ENCODE measurements around the gene PRSS21.

Gene PRSS21

GRCh38 chr16:2787961-2788360 is 29.1 kb upstream of the PRSS21 start:
- TF ChIP-seq SP1 (IDR thresholded peaks at IDR 0.05) (no peak), HDGF (IDR thresholded peaks at IDR 0.05; ENCODE audit: borderline replicate concordance) (no peak), SUZ12 (IDR thresholded peaks at IDR 0.05) (no peak), FOXK2 (IDR thresholded peaks at IDR 0.05) (no peak), FOXA1 (IDR thresholded peaks at IDR 0.05) (no peak), BHLHE40 (IDR thresholded peaks at IDR 0.05; ENCODE audit: borderline replicate concordance) (no peak), FOXM1 (IDR thresholded peaks at IDR 0.05; ENCODE audit: borderline replicate concordance) (no peak), ARNT (IDR thresholded peaks at IDR 0.05) (no peak), LEF1 (IDR thresholded peaks at IDR 0.05; ENCODE audit: borderline replicate concordance) (no peak), ZNF384 (IDR thresholded peaks at IDR 0.05) (no peak), L3MBTL2 (conservative IDR thresholded peaks at IDR 0.05) (no peak), TARDBP (IDR thresholded peaks at IDR 0.05) (no peak), NFRKB (IDR thresholded peaks at IDR 0.05) (no peak), CTBP1 (IDR thresholded peaks at IDR 0.05; ENCODE audit: borderline replicate concordance) (no peak), ELF4 (IDR thresholded peaks at IDR 0.05) (no peak)
- TF ChIP-seq, protein P1, sequence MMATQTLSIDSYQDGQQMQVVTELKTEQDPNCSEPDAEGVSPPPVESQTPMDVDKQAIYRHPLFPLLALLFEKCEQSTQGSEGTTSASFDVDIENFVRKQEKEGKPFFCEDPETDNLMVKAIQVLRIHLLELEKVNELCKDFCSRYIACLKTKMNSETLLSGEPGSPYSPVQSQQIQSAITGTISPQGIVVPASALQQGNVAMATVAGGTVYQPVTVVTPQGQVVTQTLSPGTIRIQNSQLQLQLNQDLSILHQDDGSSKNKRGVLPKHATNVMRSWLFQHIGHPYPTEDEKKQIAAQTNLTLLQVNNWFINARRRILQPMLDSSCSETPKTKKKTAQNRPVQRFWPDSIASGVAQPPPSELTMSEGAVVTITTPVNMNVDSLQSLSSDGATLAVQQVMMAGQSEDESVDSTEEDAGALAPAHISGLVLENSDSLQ (IDR thresholded peaks at IDR 0.05): no peak
- DNase-seq (ENCODE audit: extremely low spot score): no peak
- POLR2A ChIA-PET: interaction anchor here (1.1 kb wide), 2 partner anchors 8 to 10 kb away, joined by 3 to 8 read pairs; no protein-coding TSS in a partner anchor
- CTCF ChIA-PET: no interaction called here

- no peak for DNase-seq (ENCODE audit: extremely low spot score)
- TF ChIP-seq ZNF384 (IDR thresholded peaks at IDR 0.05) (no peak), BHLHE40 (IDR thresholded peaks at IDR 0.05; ENCODE audit: borderline replicate concordance) (no peak), SUZ12 (IDR thresholded peaks at IDR 0.05) (no peak), ARNT (IDR thresholded peaks at IDR 0.05) (no peak), FOXA1 (IDR thresholded peaks at IDR 0.05) (no peak), FOXK2 (IDR thresholded peaks at IDR 0.05) (no peak), FOXM1 (IDR thresholded peaks at IDR 0.05; ENCODE audit: borderline replicate concordance) (no peak), SP1 (IDR thresholded peaks at IDR 0.05) (no peak), NFRKB (IDR thresholded peaks at IDR 0.05) (no peak), HDGF (IDR thresholded peaks at IDR 0.05; ENCODE audit: borderline replicate concordance) (no peak), LEF1 (IDR thresholded peaks at IDR 0.05; ENCODE audit: borderline replicate concordance) (no peak), L3MBTL2 (conservative IDR thresholded peaks at IDR 0.05) (no peak), TARDBP (IDR thresholded peaks at IDR 0.05) (no peak), ELF4 (IDR thresholded peaks at IDR 0.05) (no peak), CTBP1 (IDR thresholded peaks at IDR 0.05; ENCODE audit: borderline replicate concordance) (no peak)
- TF ChIP-seq, protein P1 (IDR thresholded peaks at IDR 0.05): no peak
- ChIA-PET CTCF (no interaction called here), POLR2A (interaction anchor here (3.9 kb wide), 1 partner anchor 13 kb away, joined by 23 read pairs; the partner anchor contains the start of gene ELOB)
Measured at GRCh38 chr16:2790631-2791030, 26.4 kb upstream of the PRSS21 start.

- DNase-seq (ENCODE audit: extremely low spot score): no peak
- CTCF ChIA-PET: no interaction called here
- TF ChIP-seq SP1 (IDR thresholded peaks at IDR 0.05) (no peak), NFRKB (IDR thresholded peaks at IDR 0.05) (no peak), FOXM1 (IDR thresholded peaks at IDR 0.05; ENCODE audit: borderline replicate concordance) (no peak), ARNT (IDR thresholded peaks at IDR 0.05) (no peak), HDGF (IDR thresholded peaks at IDR 0.05; ENCODE audit: borderline replicate concordance) (no peak), LEF1 (IDR thresholded peaks at IDR 0.05; ENCODE audit: borderline replicate concordance) (no peak), SUZ12 (IDR thresholded peaks at IDR 0.05) (no peak), TARDBP (IDR thresholded peaks at IDR 0.05) (no peak), FOXK2 (IDR thresholded peaks at IDR 0.05) (no peak), ZNF384 (IDR thresholded peaks at IDR 0.05) (no peak), CTBP1 (IDR thresholded peaks at IDR 0.05; ENCODE audit: borderline replicate concordance) (no peak), ELF4 (IDR thresholded peaks at IDR 0.05) (no peak), L3MBTL2 (conservative IDR thresholded peaks at IDR 0.05) (no peak), BHLHE40 (IDR thresholded peaks at IDR 0.05; ENCODE audit: borderline replicate concordance) (no peak), FOXA1 (IDR thresholded peaks at IDR 0.05) (no peak)
- POLR2A ChIA-PET: interaction anchor here (3.9 kb wide), 1 partner anchor 13 kb away, joined by 23 read pairs; the partner anchor contains the start of gene ELOB
Measured at GRCh38 chr16:2791174-2791573, 25.9 kb upstream of the PRSS21 start.

- TF ChIP-seq ELF4 (IDR thresholded peaks at IDR 0.05): no peak
- no peak for TF ChIP-seq FOXM1 (IDR thresholded peaks at IDR 0.05; ENCODE audit: borderline replicate concordance)
- no peak for TF ChIP-seq TARDBP (IDR thresholded peaks at IDR 0.05)
- TF ChIP-seq NFRKB (IDR thresholded peaks at IDR 0.05): no peak
- TF ChIP-seq LEF1 (IDR thresholded peaks at IDR 0.05; ENCODE audit: borderline replicate concordance): no peak
- no peak for TF ChIP-seq BHLHE40 (IDR thresholded peaks at IDR 0.05; ENCODE audit: borderline replicate concordance)
- TF ChIP-seq CTBP1 (IDR thresholded peaks at IDR 0.05; ENCODE audit: borderline replicate concordance): no peak
- no peak for TF ChIP-seq ARNT (IDR thresholded peaks at IDR 0.05)
- no peak for TF ChIP-seq HDGF (IDR thresholded peaks at IDR 0.05; ENCODE audit: borderline replicate concordance)
- TF ChIP-seq, protein P1 (IDR thresholded peaks at IDR 0.05): no peak
- CTCF ChIA-PET: interaction anchor here (0.6 kb wide), 1 partner anchor 82 kb away, joined by 7 read pairs; no protein-coding TSS in a partner anchor
Measured at GRCh38 chr16:2792940-2793339, 24.1 kb upstream of the PRSS21 start.

DNA sequence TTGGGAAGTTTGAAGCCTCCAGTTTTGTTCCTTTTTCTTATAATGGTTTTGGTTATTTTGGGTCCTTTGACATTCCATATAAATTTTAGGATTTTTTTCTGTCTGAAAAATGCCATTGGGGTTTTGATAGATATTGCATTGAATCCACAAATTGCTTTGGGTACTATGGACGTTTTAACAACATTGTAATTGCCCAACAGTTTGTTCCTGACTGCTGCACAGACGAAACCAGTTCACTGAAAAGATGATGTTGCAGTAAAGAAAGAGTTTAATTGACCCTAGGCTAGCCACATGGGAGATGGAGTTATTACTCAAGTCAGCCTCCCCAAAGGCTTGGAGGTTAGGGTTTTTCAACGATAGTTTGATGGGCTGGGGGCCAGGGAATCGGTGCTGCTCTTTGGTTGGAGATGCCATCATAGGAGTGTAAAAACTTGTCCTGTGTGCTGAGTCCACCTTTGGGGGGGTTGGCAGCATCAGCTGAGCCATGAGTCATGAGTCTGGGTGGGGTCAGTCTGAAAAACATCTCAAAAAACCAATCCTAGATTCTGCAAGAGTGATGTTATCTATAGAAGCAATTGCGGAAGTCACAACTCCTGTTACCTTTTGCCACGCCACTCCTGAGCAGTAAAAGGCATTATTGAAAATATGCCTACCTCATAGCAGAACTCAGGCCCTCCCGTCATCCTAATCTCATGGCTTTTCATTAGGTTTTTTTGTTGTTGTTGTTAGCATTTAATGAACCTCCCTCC is 21.5 kb upstream of the PRSS21 start:
- no peak for TF ChIP-seq SP1 (IDR thresholded peaks at IDR 0.05)
- no peak for TF ChIP-seq L3MBTL2 (conservative IDR thresholded peaks at IDR 0.05)
- TF ChIP-seq NFRKB (IDR thresholded peaks at IDR 0.05): no peak
- no peak for TF ChIP-seq FOXA1 (IDR thresholded peaks at IDR 0.05)
- TF ChIP-seq ELF4 (IDR thresholded peaks at IDR 0.05): no peak
- TF ChIP-seq TARDBP (IDR thresholded peaks at IDR 0.05): no peak
- no peak for TF ChIP-seq ZNF384 (IDR thresholded peaks at IDR 0.05)
- no peak for TF ChIP-seq LEF1 (IDR thresholded peaks at IDR 0.05; ENCODE audit: borderline replicate concordance)
- no peak for TF ChIP-seq FOXK2 (IDR thresholded peaks at IDR 0.05)
- TF ChIP-seq, protein P1 (IDR thresholded peaks at IDR 0.05): no peak
- no peak for TF ChIP-seq CTBP1 (IDR thresholded peaks at IDR 0.05; ENCODE audit: borderline replicate concordance)
- TF ChIP-seq HDGF (IDR thresholded peaks at IDR 0.05; ENCODE audit: borderline replicate concordance): no peak
- no peak for TF ChIP-seq FOXM1 (IDR thresholded peaks at IDR 0.05; ENCODE audit: borderline replicate concordance)
- no peak for TF ChIP-seq BHLHE40 (IDR thresholded peaks at IDR 0.05; ENCODE audit: borderline replicate concordance)
- ChIA-PET CTCF (no interaction called here), POLR2A (interaction anchor here (1.2 kb wide), 1 partner anchor 43 kb away, joined by 4 read pairs; the partner anchor contains the start of gene SRRM2)
- DNase-seq (ENCODE audit: extremely low spot score): no peak

More at GRCh38 chr16:2792940-2793339, 24.1 kb upstream of the PRSS21 start:
- POLR2A ChIA-PET: interaction anchor here (3.9 kb wide), 1 partner anchor 15 kb away, joined by 23 read pairs; the partner anchor contains the start of gene ELOB
- DNase-seq (ENCODE audit: extremely low spot score): no peak
